GM12878 (cell line): Measurements from ENCODE around the gene GTPBP1. TPM values are rescaled to one million over a fixed set of nuclear protein-coding genes. Genes with fewer than 3 reads are reported as not detected.
A peak's percentile ranks its signal among the peaks of the same experiment; 100 is the strongest.

ENCODE experiments used
- ATF2 ChIP-seq: IDR thresholded peaks from 2 replicates; pipeline ENCODE4 v1.6.1; 2012; ENCODE audit warnings: low read length, inconsistent platforms
- ATF3 ChIP-seq: IDR thresholded peaks from 2 replicates; pipeline ENCODE4 v1.6.1; 2011; ENCODE audit warnings: low read depth, mild to moderate bottlenecking, low read length, moderate library complexity, borderline replicate concordance; ENCODE audit errors: extremely low read depth
- CBFB ChIP-seq: IDR thresholded peaks from 2 replicates; pipeline ENCODE4 v1.6.1; 2016; ENCODE audit warnings: antibody characterized with exemption, low read depth
- E4F1 ChIP-seq: fragments of 450-650 bp; IDR thresholded peaks from 2 replicates; pipeline ENCODE4 v1.6.1; 2018; ENCODE audit warnings: borderline replicate concordance, mild to moderate bottlenecking; ENCODE audit not compliant: partially characterized antibody
- EED ChIP-seq: sonication (generic); IDR thresholded peaks from 2 replicates; pipeline ENCODE4 v1.6.1; 2016; ENCODE audit warnings: antibody characterized with exemption, low read depth
- HCFC1 ChIP-seq: fragments of 150-350 bp; IDR thresholded peaks from 2 replicates; pipeline ENCODE4 v1.6.1; 2014; ENCODE audit warnings: low read length
- IKZF1 ChIP-seq: fragments of 450-650 bp; conservative IDR thresholded peaks from 2 replicates; pipeline ENCODE4 v1.6.1; 2017; ENCODE audit warnings: antibody characterized with exemption, mild to moderate bottlenecking
- IRF4 ChIP-seq: IDR thresholded peaks from 2 replicates; pipeline ENCODE4 v1.6.1; 2011; ENCODE audit warnings: low read depth, low read length
- NBN ChIP-seq: fragments of 450-650 bp; IDR thresholded peaks from 2 replicates; pipeline ENCODE4 v1.6.1; 2016
- NFIC ChIP-seq: IDR thresholded peaks from 2 replicates; pipeline ENCODE4 v1.6.1; 2012; ENCODE audit warnings: low read depth, mild to moderate bottlenecking, inconsistent platforms, low read length, moderate library complexity
- NFYB ChIP-seq: IDR thresholded peaks from 2 replicates; pipeline ENCODE4 v1.6.1; 2011; ENCODE audit warnings: low read depth, mild to moderate bottlenecking, low read length, improper control_type of control experiment, moderate library complexity; ENCODE audit not compliant: insufficient read depth
- POLR2AphosphoS2 ChIP-seq: IDR thresholded peaks from 2 replicates; pipeline ENCODE4 v1.6.1; 2011; ENCODE audit warnings: low read depth, mild to moderate bottlenecking, low read length, improper control_type of control experiment, moderate library complexity
- RUNX3 ChIP-seq: IDR thresholded peaks from 2 replicates; pipeline ENCODE4 v1.6.1; 2012; ENCODE audit warnings: low read length, inconsistent platforms
- SMARCA5 ChIP-seq: fragments of 450-650 bp; IDR thresholded peaks from 2 replicates; pipeline ENCODE4 v1.6.1; 2017; ENCODE audit warnings: mild to moderate bottlenecking
- SPI1 ChIP-seq: IDR thresholded peaks from 2 replicates; pipeline ENCODE4 v1.6.1; 2011; ENCODE audit warnings: low read depth, mild to moderate bottlenecking, low read length, moderate library complexity, borderline replicate concordance; ENCODE audit not compliant: insufficient read depth
- STAT3 ChIP-seq: IDR thresholded peaks from 2 replicates; pipeline ENCODE4 v1.6.1; 2011; ENCODE audit warnings: low read depth, low read length, improper control_type of control experiment
- ZNF274 ChIP-seq: IDR thresholded peaks from one replicate; pipeline ENCODE4 v1.8.0; 2011; ENCODE audit not compliant: insufficient read length, insufficient read depth
- ZNF592 ChIP-seq: fragments of 450-650 bp; IDR thresholded peaks from 2 replicates; pipeline ENCODE4 v1.6.1; 2017; ENCODE audit warnings: mild to moderate bottlenecking, moderate library complexity
- polyA plus RNA-seq, 11 experiments: library from polyadenylated mRNA; depleted of rRNA in 4 of 11; unstranded in 6 of 11; stranded (reverse) in 5 of 11; fragments of >200 nt; fragmentation: Nextera tagmentation in 4 of 11; fragmentation: Illumina TruSeq in 1 of 11; extraction: Ambion mirVana in 4 of 11; extraction: Trizol in 1 of 11; gene quantifications; 1 replicate in 1 of 11; 2 replicates in 10 of 11; pipeline versions ENCODE4 v1.2.1 to v1.2.3, GENCODE V29; 2011 to 2016; ENCODE audit warnings: inconsistent platforms in 2 of 11, missing spikeins in 2 of 11, low read depth in 1 of 11
- total RNA-seq, 4 experiments: library from RNA; depleted of rRNA in 3 of 4; stranded (reverse); fragments of >200 nt in 3 of 4; fragmentation: Illumina TruSeq in 1 of 4; extraction: Trizol in 1 of 4; gene quantifications; 2 replicates each; pipeline versions ENCODE4 v1.2.1 to v1.2.3, GENCODE V29; 2013 to 2021

GTPBP1 gene
- total and polyA plus RNA-seq, 10 of the 15 experiments (the other 5 are each of a cell fraction or from before 2014, with no cell fraction given): 0.89 to 63.1 (median 34.2) TPM

- no peak for TF ChIP-seq ATF3
- TF ChIP-seq IRF4: no peak
- peak; percentile 41; the same call in 1 of the 2 replicates for TF ChIP-seq NFIC
- TF ChIP-seq RUNX3: peak; percentile 85
- TF ChIP-seq ATF2: peak; percentile 23; the same call in 1 of the 2 replicates
- TF ChIP-seq STAT3: no peak
- no peak for TF ChIP-seq HCFC1
- no peak for TF ChIP-seq ZNF592
- TF ChIP-seq NBN: no peak
- no peak for TF ChIP-seq NFYB
- peak; percentile 74 for TF ChIP-seq IKZF1
- 0 out of 2 replicates have a peak, but pooled peaks have one; percentile 50 for TF ChIP-seq CBFB
- TF ChIP-seq E4F1: no peak
- 0 out of 2 replicates have a peak, but pooled peaks have one; percentile 46 for TF ChIP-seq SMARCA5
- TF ChIP-seq EED: peak; percentile 38; the same call in 1 of the 2 replicates
- no peak for TF ChIP-seq POLR2AphosphoS2
- TF ChIP-seq ZNF274: no peak
- no peak for TF ChIP-seq SPI1
Measured at GRCh38 chr22:38704654-38705234, 1.0 kb upstream of the GTPBP1 start (continued).
